ENCODE measurements around the gene NCR3LG1. TPM values are rescaled to one million over a fixed set of nuclear protein-coding genes. Genes with fewer than 3 reads are reported as not detected.

NCR3LG1 gene
- total and polyA plus RNA-seq, 2 of the 8 experiments (the other 6 are each of a cell fraction or from before 2014, with no cell fraction given) = 0.68 to 1.9 TPM

GRCh38 chr11:17371614-17372013 lies 20.0 kb downstream of the NCR3LG1 start (continued):
- TF ChIP-seq CHD7 (IDR thresholded peaks at IDR 0.05; ENCODE audit: insufficient replicate concordance, low read length) = no peak
- TF ChIP-seq CREB1 (IDR thresholded peaks at IDR 0.05) = no peak
- TF ChIP-seq RBBP5 (IDR thresholded peaks at IDR 0.05; ENCODE audit: borderline replicate concordance, low read depth, low read length) = no peak
- TF ChIP-seq KDM4A (IDR thresholded peaks at IDR 0.05; ENCODE audit: low read depth, low read length, severe bottlenecking) = no peak
- TF ChIP-seq SP1 (IDR thresholded peaks at IDR 0.05; ENCODE audit: low read depth, low read length) = no peak
- no peak for TF ChIP-seq YY1 (IDR thresholded peaks at IDR 0.05; ENCODE audit: low read depth, low read length)
- no peak for TF ChIP-seq POU5F1 (IDR thresholded peaks at IDR 0.05; ENCODE audit: low read depth, low read length)
- TF ChIP-seq TAF1 (IDR thresholded peaks at IDR 0.05; ENCODE audit: low read depth, low read length) = no peak
- no peak for TF ChIP-seq RNF2 (IDR thresholded peaks at IDR 0.05; ENCODE audit: borderline replicate concordance, low read depth, low read length, missing control alignments, poor library complexity, severe bottlenecking)
- TF ChIP-seq CTBP2 (IDR thresholded peaks at IDR 0.05; ENCODE audit: borderline replicate concordance, insufficient read depth, insufficient read length, low read length) = no peak
- TF ChIP-seq TBP (IDR thresholded peaks at IDR 0.05; ENCODE audit: low read depth, low read length) = no peak
- no peak for TF ChIP-seq HDAC2 (IDR thresholded peaks at IDR 0.05; ENCODE audit: borderline replicate concordance in 1 of 2, low read depth in 2 of 2, low read length in 2 of 2)

All from H1 (cell line).